SIG-M5 treated with dmso at 0.1 percent for 504 hours (cell line): Measurements from ENCODE around the gene GALC.
"Not testable (repeated sequence)": the region's sequence is repeated elsewhere in the genome, so short reads cannot be mapped to it uniquely, and the experiment has no call there.

ENCODE experiments used
- DNase-seq: peaks from one replicate; lab custom pipeline; 2025; ENCODE audit not compliant: unreplicated experiment; lab: John Stamatoyannopoulos, UW

GALC gene

GRCh38 chr14:87992718-87993628 lies at the start of gene GALC:
Gene GALC (minus strand): TSS chr14:87993182. CDS start chr14:87993164, 18 bp downstream.
- DNase-seq: peak; percentile 83

GRCh38 chr14:88040146-88040545 lies 47.2 kb upstream of the GALC start:
- no peak for DNase-seq

GRCh38 chr14:88039197-88039596 lies 46.2 kb upstream of the GALC start:
- no peak for DNase-seq

- DNase-seq: no peak
These were observed 44.3 kb upstream of the GALC start for GRCh38 chr14:88037325-88037724.

DNA sequence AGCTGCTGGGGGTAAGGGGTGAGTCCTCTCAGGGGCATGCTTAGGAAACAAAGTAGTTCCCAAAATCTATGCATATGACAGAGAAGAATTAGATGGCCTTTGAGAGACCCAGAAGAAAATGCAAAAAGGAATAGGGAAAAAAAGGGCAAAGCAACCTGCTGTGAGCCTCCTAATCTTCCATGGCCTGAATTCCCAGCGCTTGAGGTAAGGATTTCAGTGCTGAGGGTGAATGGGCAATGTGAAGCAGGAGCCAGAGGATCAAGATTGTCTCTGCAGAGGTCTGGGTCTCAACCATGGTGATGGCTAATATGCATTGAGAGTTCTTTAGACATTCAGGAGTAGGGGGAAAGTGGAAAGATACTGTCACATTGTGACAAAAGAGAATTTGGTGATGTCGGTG lies 43.4 kb upstream of the GALC start:
- no peak for DNase-seq

GRCh38 chr14:88034076-88034475 lies 41.1 kb upstream of the GALC start:
- DNase-seq: no peak

- no peak for DNase-seq
These were observed 39.4 kb upstream of the GALC start for GRCh38 chr14:88032373-88032772.

DNA sequence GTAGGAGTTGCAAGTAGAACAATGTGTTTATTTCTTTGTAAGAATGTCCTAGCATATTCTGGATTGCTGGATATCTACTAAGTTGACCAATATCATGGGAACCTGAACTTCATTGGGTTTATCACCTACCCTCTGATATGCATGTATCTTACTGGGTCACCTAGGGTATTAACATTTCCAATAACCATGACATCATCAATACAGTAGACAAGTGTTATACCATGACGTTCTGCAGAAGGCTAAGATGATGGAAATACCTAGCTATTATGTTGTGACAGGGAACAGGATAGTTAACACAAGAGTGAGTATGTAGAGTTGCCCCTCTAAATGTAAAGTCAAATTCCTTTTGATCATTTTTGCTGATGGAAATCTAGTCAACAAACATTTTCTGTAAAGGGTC lies 37.9 kb upstream of the GALC start:
- DNase-seq: no peak

- peak; percentile 31 for DNase-seq
These were observed 37.1 kb upstream of the GALC start for GRCh38 chr14:88030079-88030478.

GRCh38 chr14:88029500-88029899 lies 36.5 kb upstream of the GALC start:
- DNase-seq: no peak

GRCh38 chr14:88026890-88027289 lies 33.9 kb upstream of the GALC start:
- no peak for DNase-seq

DNA sequence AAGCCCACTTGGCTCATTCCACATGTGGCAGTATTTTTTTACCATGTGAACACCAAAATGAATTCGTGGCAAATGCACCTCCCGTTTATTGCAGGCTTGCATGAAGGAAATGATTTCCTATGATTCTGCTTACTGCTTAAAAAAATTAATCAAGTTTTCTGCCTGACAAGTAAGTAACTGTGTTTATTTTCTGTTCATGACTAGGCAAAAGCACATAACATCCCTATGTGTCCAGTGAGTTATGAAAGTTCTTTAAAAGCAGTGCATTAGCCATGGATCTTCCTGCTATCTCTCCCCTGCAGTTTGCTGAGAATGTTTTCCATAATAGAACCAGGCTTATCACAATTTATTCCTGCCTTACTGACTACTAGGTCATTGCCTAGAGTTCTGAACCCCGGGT lies 32.3 kb upstream of the GALC start:
- DNase-seq: no peak

- DNase-seq: not testable (repeated sequence)
These were observed 31.5 kb upstream of the GALC start for GRCh38 chr14:88024252-88025086.

GRCh38 chr14:88023658-88024187 lies 30.7 kb upstream of the GALC start:
- DNase-seq: no peak

GRCh38 chr14:88017535-88017934 lies 24.6 kb upstream of the GALC start:
- no peak for DNase-seq

DNA sequence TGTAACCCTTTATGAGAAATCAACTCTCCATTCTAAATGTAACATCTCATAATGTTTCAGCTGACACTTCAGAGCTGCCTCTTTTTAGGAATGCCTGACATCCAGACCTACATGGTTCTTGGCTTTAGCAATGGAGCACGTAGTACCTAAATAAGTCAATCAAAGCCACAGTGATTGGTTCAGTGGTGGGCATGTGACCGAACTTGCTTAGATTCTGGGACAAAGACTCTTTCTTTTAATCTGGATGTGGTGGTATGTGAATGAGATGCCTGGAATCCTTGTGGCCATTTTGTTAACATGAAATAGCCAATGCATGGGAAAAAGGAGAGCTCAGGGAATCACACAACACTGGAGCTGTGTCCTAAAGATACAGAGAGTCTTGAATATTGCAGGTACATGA lies 23.8 kb upstream of the GALC start:
- DNase-seq: no peak

DNA sequence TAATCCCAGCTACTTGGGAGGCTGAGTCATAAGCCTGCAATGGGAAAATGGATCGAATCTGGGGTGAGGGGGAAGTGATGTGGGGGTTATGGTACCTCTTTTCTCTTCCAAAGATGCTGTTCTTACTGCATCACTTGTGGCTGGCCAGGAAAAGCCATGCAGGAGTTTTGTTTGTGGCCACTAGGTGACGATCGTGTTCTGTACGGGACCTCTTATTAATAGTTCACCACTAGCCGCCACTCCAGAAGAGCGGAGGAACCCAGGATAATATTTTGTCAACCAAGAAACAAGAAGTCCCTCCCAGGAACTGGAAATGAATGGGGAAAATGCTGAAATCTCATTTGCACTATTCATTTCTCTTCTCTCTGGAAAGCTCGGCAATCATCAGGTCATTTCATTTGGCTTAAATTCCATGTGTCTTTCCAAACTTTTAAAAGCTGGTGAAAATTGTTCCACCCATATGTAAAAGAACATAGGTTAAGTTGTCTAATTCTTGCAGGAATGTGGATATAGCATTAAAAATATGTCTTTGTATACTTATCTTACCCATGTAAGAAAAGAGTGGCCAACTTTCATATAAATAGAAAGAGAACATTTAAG lies 20.9 kb upstream of the GALC start:
- DNase-seq: peak; percentile 76

DNA sequence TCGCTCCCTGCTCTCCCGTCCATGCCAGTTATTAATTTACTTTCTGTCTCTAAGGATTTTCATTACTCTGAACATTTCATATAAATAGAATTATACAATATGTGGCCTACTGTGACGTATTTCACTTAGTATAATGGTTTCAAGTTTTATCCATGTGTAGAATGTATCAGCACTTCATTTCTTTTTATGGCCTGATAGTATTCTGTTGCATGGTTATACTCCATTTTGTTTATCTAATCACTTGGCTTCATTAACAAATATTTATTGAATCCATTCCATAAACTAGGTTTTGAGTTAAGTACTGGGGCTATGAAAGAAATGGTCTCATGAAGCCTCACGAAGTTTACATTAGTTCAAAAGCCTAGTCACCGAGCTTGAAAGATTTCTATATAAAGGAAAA lies 19.5 kb upstream of the GALC start:
- DNase-seq: no peak

GRCh38 chr14:88010331-88010730 lies 17.3 kb upstream of the GALC start:
- DNase-seq: no peak

GRCh38 chr14:88009486-88009885 lies 16.5 kb upstream of the GALC start:
- no peak for DNase-seq

DNA sequence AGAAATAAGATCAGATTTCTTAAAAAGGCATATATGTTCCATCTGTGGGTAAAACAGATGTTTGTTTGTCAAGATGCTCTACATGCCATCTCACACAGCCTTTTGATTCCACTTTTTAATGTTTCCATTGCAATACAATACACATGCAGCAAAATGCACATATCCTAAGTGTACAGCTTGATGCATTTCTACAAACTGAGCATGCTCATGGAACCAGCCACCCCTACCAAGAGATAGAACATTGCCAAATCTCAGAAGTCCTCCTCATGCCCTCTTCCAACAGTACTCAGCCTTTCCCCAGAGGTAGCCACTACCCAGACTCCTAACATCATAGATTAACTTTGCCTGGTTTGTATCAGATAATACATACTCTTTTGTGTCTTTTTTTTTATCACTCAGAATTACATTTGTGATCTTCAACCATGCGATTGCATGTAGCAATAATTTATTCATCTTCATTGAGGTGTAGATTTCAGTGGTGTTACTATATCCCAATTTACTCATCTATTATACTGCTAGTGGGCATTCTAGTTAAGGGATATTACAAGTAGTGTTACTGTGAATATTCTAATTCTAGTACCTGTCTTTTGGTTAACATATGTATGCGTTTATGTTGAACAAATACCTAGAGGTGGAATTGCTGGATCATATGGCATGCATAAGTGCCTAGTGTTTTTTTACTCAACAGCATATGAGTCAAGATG lies 15.2 kb upstream of the GALC start:
- no peak for DNase-seq
